Measurements from ENCODE around the gene MRPL39. TPM values are rescaled to one million over a fixed set of nuclear protein-coding genes. Genes with fewer than 3 reads are reported as not detected.

The MRPL39 gene
- total RNA-seq, 3 donors from 2014 or later, result 21.6 to 27.9 (median 22.1) TPM

DNA sequence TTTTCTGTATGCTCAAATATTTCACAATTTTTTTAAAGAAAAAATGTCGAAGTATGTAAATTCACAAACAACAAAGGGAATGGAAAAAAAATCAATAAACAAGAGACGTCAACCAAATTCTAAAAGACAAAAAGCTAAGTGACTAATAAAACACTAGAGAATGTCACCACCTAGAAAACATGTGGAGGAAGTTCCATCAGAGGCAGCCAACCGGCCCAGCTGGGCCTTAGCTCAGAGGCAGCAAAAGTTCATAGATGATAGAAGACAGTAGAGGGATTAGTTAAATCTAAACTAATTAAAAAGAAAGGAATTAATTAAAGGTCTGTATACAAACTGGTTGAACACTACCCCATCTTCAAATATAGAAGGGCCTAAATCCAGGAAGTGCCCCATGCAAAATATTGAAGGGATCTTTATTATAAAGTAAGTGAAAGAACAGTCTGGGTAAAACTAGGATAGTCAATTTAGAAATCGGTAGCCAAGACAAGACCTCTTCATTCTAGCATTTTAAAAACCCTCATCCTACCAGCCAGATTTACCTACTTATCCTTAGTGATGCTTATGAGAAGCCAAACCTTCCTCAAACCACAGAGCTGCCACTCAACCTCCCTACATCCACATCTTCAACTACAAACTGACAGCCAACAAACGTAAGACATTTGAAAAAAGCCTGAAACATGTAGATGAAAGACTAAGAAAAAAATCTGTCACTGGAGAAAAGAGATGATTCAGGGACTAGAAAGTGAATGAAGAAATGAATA is 23.7 kb downstream of the MRPL39 start:
- intact Hi-C loops (cut with DNase I, micrococcal nuclease), result no loop called here
- Histone ChIP-seq H3K4me1 (ENCODE audit: low read depth) (no peaks in the 10 kb centered on the region), H3K36me3 (ENCODE audit: low read depth) (no peaks in the 10 kb centered on the region), H3K4me3 (no peak overlapping the region), H3K9me3 (no peaks in the 10 kb centered on the region)
- DNase-seq, result no peak
- no peak for ATAC-seq
- TF ChIP-seq, protein P1, sequence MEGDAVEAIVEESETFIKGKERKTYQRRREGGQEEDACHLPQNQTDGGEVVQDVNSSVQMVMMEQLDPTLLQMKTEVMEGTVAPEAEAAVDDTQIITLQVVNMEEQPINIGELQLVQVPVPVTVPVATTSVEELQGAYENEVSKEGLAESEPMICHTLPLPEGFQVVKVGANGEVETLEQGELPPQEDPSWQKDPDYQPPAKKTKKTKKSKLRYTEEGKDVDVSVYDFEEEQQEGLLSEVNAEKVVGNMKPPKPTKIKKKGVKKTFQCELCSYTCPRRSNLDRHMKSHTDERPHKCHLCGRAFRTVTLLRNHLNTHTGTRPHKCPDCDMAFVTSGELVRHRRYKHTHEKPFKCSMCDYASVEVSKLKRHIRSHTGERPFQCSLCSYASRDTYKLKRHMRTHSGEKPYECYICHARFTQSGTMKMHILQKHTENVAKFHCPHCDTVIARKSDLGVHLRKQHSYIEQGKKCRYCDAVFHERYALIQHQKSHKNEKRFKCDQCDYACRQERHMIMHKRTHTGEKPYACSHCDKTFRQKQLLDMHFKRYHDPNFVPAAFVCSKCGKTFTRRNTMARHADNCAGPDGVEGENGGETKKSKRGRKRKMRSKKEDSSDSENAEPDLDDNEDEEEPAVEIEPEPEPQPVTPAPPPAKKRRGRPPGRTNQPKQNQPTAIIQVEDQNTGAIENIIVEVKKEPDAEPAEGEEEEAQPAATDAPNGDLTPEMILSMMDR (IDR thresholded peaks at IDR 0.05), result no peak

DNA sequence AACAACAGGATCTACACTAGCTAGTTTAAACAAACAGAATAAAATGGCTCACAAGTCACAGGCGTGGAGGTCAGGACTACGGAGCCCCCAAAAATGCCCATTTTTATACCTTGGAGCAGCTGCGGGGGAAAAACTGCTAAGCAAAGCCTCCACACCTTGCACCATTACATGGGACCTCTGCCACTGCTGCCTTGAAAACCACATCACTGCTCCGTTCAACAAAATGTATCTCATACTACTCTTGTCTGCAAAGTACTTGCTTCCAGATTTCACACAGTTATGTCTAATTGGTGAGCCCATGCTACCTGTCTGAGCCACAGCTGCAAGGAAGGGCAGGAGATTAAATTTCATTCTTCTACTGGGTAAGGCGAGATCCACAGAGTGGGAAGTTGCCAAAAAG is 24.4 kb downstream of the MRPL39 start:
- intact Hi-C loops (cut with DNase I, micrococcal nuclease), result no loop called here
- no peak overlapping the region for H3K4me3 ChIP-seq
- no peaks in the 10 kb centered on the region for H3K4me1 ChIP-seq (ENCODE audit: low read depth)
- H3K36me3 ChIP-seq (ENCODE audit: low read depth), result no peaks in the 10 kb centered on the region
- TF ChIP-seq, protein P1 (IDR thresholded peaks at IDR 0.05), result no peak
- ATAC-seq, result no peak
- H3K9me3 ChIP-seq, result no peaks in the 10 kb centered on the region
- no peak for DNase-seq

DNA sequence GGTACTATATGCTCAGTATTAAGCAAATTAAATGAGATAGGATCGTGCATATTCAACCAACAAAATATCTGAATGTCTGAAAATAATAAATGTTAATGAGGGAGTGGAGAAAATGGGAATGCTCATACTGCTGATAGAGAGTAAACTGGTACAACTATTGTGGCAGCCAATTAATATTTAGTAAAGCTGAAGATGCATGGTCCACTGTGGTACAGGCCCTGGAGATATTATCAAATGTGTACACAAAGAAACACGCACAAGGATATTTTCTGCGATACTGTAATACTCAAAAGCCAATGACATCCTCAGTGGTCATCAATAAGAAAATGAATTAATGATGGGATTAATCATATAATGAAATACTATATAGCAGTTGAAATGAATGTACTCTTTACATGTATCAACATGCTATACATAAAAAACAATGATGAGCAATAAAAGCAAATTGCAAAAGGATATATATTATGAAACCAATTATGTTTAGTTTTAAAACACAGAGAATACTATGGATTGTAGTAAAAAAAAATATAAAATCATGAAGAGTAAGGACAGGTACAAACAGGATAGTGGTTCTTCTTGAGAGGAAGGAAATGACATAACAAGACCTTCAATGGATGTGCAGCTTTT is 25.0 kb downstream of the MRPL39 start:
- TF ChIP-seq, protein P1 (IDR thresholded peaks at IDR 0.05), result no peak
- intact Hi-C loops (cut with DNase I, micrococcal nuclease), result no loop called here
- DNase-seq, result no peak
- H3K9me3 ChIP-seq, result no peaks in the 10 kb centered on the region
- H3K4me3 ChIP-seq, result no peak overlapping the region
- no peak for ATAC-seq
- no peaks in the 10 kb centered on the region for H3K36me3 ChIP-seq (ENCODE audit: low read depth)
- no peaks in the 10 kb centered on the region for H3K4me1 ChIP-seq (ENCODE audit: low read depth)

DNA sequence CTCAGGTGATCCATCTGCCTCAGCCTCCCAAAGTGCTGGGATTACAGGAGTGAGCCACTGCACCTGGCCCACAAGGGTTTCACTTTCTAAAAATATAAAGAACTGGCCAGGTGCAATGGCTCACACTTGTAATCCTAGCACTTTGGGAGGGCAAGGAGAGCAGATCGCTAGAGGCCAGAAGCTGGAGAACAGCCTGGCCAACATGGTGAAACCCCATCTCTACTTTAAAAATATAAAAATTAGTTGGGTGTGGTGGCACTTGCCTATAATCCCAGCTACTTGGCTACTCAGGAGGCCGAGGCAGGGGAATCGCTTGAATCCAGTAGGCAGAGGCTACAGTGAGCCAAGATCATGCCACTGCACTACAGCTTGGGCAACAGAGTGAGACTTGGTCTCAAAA is 25.7 kb downstream of the MRPL39 start:
- no peaks in the 10 kb centered on the region for H3K9me3 ChIP-seq
- DNase-seq (no peak), ATAC-seq (no peak)
- no peak overlapping the region for H3K4me3 ChIP-seq
- no peaks in the 10 kb centered on the region for H3K36me3 ChIP-seq (ENCODE audit: low read depth)
- intact Hi-C loops (cut with DNase I, micrococcal nuclease), result no loop called here
- TF ChIP-seq, protein P1 (IDR thresholded peaks at IDR 0.05), result no peak
- H3K4me1 ChIP-seq (ENCODE audit: low read depth), result no peaks in the 10 kb centered on the region

DNA sequence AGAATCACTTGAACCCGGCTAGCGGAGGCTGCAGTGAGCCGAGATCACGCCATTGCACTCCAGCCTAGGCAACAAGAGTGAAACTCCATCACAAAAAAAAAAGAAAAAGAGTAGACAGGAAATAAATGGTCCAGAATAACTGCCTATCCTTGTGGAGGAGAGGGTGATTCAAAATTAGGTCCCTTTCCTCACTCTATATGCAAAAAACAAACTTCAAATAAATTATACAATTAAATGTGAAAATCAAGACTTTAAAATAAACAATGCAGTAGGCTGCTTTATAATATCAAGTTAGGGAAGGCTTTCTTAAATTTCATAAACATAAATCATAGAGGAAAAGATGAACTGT is 26.4 kb downstream of the MRPL39 start:
- H3K4me1 ChIP-seq (ENCODE audit: low read depth), result no peaks in the 10 kb centered on the region
- TF ChIP-seq, protein P1 (IDR thresholded peaks at IDR 0.05), result no peak
- H3K9me3 ChIP-seq, result no peaks in the 10 kb centered on the region
- DNase-seq, result no peak
- H3K36me3 ChIP-seq (ENCODE audit: low read depth), result no peaks in the 10 kb centered on the region
- intact Hi-C loops (cut with DNase I, micrococcal nuclease), result no loop called here
- no peak for ATAC-seq
- H3K4me3 ChIP-seq, result no peak overlapping the region
